NCI-H82 treated with DMSO at 0.1 percent for 48 hours (cell line): ENCODE measurements around the gene C18orf32.
A peak's percentile ranks its signal among the peaks of the same experiment; 100 is the strongest.
"Not testable (repeated sequence)": the region's sequence is repeated elsewhere in the genome, so short reads cannot be mapped to it uniquely, and the experiment has no call there.

Source experiments
- DNase-seq: peaks from one replicate; lab custom pipeline; 2025; ENCODE audit not compliant: unreplicated experiment; lab: John Stamatoyannopoulos, UW

C18orf32 gene

GRCh38 chr18:49503931-49504330 is 16.9 kb upstream of the C18orf32 start:
- DNase-seq, result no peak

GRCh38 chr18:49500201-49500921 is 13.3 kb upstream of the C18orf32 start:
- peak; percentile 36 for DNase-seq

GRCh38 chr18:49499046-49499637 is 12.1 kb upstream of the C18orf32 start:
- DNase-seq, result no peak

GRCh38 chr18:49495480-49495879 is 8.4 kb upstream of the C18orf32 start:
- DNase-seq, result no peak

GRCh38 chr18:49495076-49495475 is 8.0 kb upstream of the C18orf32 start:
- no peak for DNase-seq

- no peak for DNase-seq
These were observed 7.6 kb upstream of the C18orf32 start for GRCh38 chr18:49494660-49495059.

- no peak for DNase-seq
These were observed 5.6 kb upstream of the C18orf32 start for GRCh38 chr18:49492694-49493033.

- DNase-seq, result peak; percentile 97
These were observed 5.0 kb upstream of the C18orf32 start, which contains the start of gene RPL17 for GRCh38 chr18:49491857-49492693. Gene RPL17 (minus strand): TSS chr18:49492465.

GRCh38 chr18:49491534-49491856 is 4.5 kb upstream of the C18orf32 start:
- no peak for DNase-seq

- DNase-seq, result no peak
These were observed 3.3 kb upstream of the C18orf32 start for GRCh38 chr18:49490246-49490762.

GRCh38 chr18:49487711-49488310 is 777 bp upstream of the C18orf32 start:
- no peak for DNase-seq

GRCh38 chr18:49486606-49486952 is 455 bp downstream of the C18orf32 start:
- DNase-seq, result no peak

- DNase-seq, result no peak
These were observed 900 bp downstream of the C18orf32 start for GRCh38 chr18:49486134-49486533.

- DNase-seq, result no peak
These were observed 3.8 kb downstream of the C18orf32 start for GRCh38 chr18:49483198-49483597.

GRCh38 chr18:49481907-49482306 is 5.1 kb downstream of the C18orf32 start:
- no peak for DNase-seq

GRCh38 chr18:49481317-49481716 is 5.7 kb downstream of the C18orf32 start:
- no peak for DNase-seq

- no peak for DNase-seq
These were observed 7.5 kb downstream of the C18orf32 start for GRCh38 chr18:49479381-49480137.

GRCh38 chr18:49476664-49477411 is 10.2 kb downstream of the C18orf32 start:
- DNase-seq, result peak; percentile 76

- not testable (repeated sequence) for DNase-seq
These were observed 12.1 kb downstream of the C18orf32 start for GRCh38 chr18:49474935-49475334.

- peak; percentile 53 for DNase-seq
These were observed 13.3 kb downstream of the C18orf32 start for GRCh38 chr18:49473721-49474120.
